Parathyroid adenoma (tissue), 2 donors: ENCODE data around the gene PKP2.

Experiments used
- H2AFZ ChIP-seq: fragments of 300-600 bp; sonication (generic); one replicate; pipeline ENCODE4 v1.7.0; 2017; ENCODE audit warnings: antibody characterized with exemption, mild to moderate bottlenecking
- H3K27ac ChIP-seq: fragments of 300-600 bp; sonication (generic); one replicate; pipeline ENCODE4 v1.7.0; 2017
- H3K27me3 ChIP-seq: fragments of 300-600 bp; sonication (generic); one replicate; pipeline ENCODE4 v1.7.0; 2017; ENCODE audit warnings: low read length; ENCODE audit not compliant: control insufficient read depth, insufficient read depth
- H3K36me3 ChIP-seq: fragments of 300-600 bp; sonication (generic); one replicate; pipeline ENCODE4 v1.7.0; 2017; ENCODE audit warnings: low read length; ENCODE audit not compliant: control insufficient read depth, insufficient read depth
- H3K4me1 ChIP-seq: fragments of 300-600 bp; sonication (generic); one replicate; pipeline ENCODE4 v1.7.0; 2017; ENCODE audit warnings: control low read depth
- H3K4me2 ChIP-seq: fragments of 300-600 bp; sonication (generic); one replicate; pipeline ENCODE4 v1.7.0; 2017; ENCODE audit warnings: low read length
- H3K4me3 ChIP-seq: fragments of 300-600 bp; sonication (generic); one replicate; pipeline ENCODE4 v1.7.0; 2017; ENCODE audit warnings: low read depth, low read length
- H3K79me2 ChIP-seq: fragments of 300-600 bp; sonication (generic); one replicate; pipeline ENCODE4 v1.7.0; 2017; ENCODE audit warnings: control low read depth
- H3K9ac ChIP-seq: fragments of 300-600 bp; sonication (generic); one replicate; pipeline ENCODE4 v1.7.0; 2017; ENCODE audit warnings: mild to moderate bottlenecking
- H3K9me3 ChIP-seq: fragments of 300-600 bp; sonication (generic); one replicate; pipeline ENCODE4 v1.7.0; 2017; ENCODE audit warnings: low read length; ENCODE audit not compliant: control insufficient read depth
- CTCF ChIP-seq: fragments of 300-600 bp; sonication (generic); IDR thresholded peaks from one replicate; pipeline ENCODE4 v1.7.0; 2017; ENCODE audit warnings: antibody characterized with exemption, mild to moderate bottlenecking
- donor health status: primary hyperparathyroidism.

PKP2 gene

GRCh38 chr12:32789446-32789845, 107.1 kb downstream of the PKP2 start:
- H3K36me3 ChIP-seq, result no peaks in the 10 kb centered on the region
- H3K27me3 ChIP-seq, result no peaks in the 10 kb centered on the region
- no peaks in the 10 kb centered on the region for H3K4me1 ChIP-seq
- no peaks in the 10 kb centered on the region for H3K79me2 ChIP-seq
- no peak overlapping the region for H3K4me3 ChIP-seq
- H3K9ac ChIP-seq, result no peak overlapping the region
- no peak for TF ChIP-seq CTCF
- no peak overlapping the region for H3K27ac ChIP-seq
- H2AFZ ChIP-seq, result no peak overlapping the region
- no peaks in the 10 kb centered on the region for H3K9me3 ChIP-seq
- H3K4me2 ChIP-seq, result no peak overlapping the region

GRCh38 chr12:32788405-32788804, 108.2 kb downstream of the PKP2 start:
- no peak for TF ChIP-seq CTCF
- no peaks in the 10 kb centered on the region for H3K4me1 ChIP-seq
- H3K27ac ChIP-seq, result no peak overlapping the region
- no peaks in the 10 kb centered on the region for H3K9me3 ChIP-seq
- no peaks in the 10 kb centered on the region for H3K36me3 ChIP-seq
- no peak overlapping the region for H3K4me3 ChIP-seq
- no peak overlapping the region for H3K4me2 ChIP-seq
- no peaks in the 10 kb centered on the region for H3K27me3 ChIP-seq
- no peaks in the 10 kb centered on the region for H3K79me2 ChIP-seq
- H3K9ac ChIP-seq, result no peak overlapping the region
- no peak overlapping the region for H2AFZ ChIP-seq

- Histone ChIP-seq H3K9me3 (no peaks in the 10 kb centered on the region), H3K36me3 (no peaks in the 10 kb centered on the region), H2AFZ (no peak overlapping the region), H3K4me2 (no peak overlapping the region), H3K79me2 (no peaks in the 10 kb centered on the region), H3K4me1 (no peaks in the 10 kb centered on the region), H3K27me3 (no peaks in the 10 kb centered on the region), H3K4me3 (no peak overlapping the region), H3K27ac (no peak overlapping the region), H3K9ac (no peak overlapping the region)
- no peak for TF ChIP-seq CTCF
Measured at GRCh38 chr12:32785557-32785956, 111.0 kb downstream of the PKP2 start.

GRCh38 chr12:32783029-32783428, 113.5 kb downstream of the PKP2 start:
- no peak for TF ChIP-seq CTCF
- no peaks in the 10 kb centered on the region for H3K4me1 ChIP-seq
- H3K9ac ChIP-seq, result no peak overlapping the region

GRCh38 chr12:32780071-32780470, 116.5 kb downstream of the PKP2 start:
- no peak overlapping the region for H2AFZ ChIP-seq
- no peaks in the 10 kb centered on the region for H3K9me3 ChIP-seq
- no peak overlapping the region for H3K4me2 ChIP-seq
- H3K4me1 ChIP-seq, result no peaks in the 10 kb centered on the region
- no peak for TF ChIP-seq CTCF
- no peak overlapping the region for H3K4me3 ChIP-seq
- H3K36me3 ChIP-seq, result no peaks in the 10 kb centered on the region
- no peaks in the 10 kb centered on the region for H3K27me3 ChIP-seq
- H3K79me2 ChIP-seq, result no peaks in the 10 kb centered on the region
- H3K9ac ChIP-seq, result no peak overlapping the region
- H3K27ac ChIP-seq, result no peak overlapping the region

More at GRCh38 chr12:32783029-32783428, 113.5 kb downstream of the PKP2 start:
- Histone ChIP-seq H3K4me2 (no peak overlapping the region), H3K79me2 (no peaks in the 10 kb centered on the region), H3K36me3 (no peaks in the 10 kb centered on the region), H2AFZ (no peak overlapping the region), H3K9me3 (no peaks in the 10 kb centered on the region), H3K4me3 (no peak overlapping the region), H3K27me3 (no peaks in the 10 kb centered on the region), H3K27ac (no peak overlapping the region)
